WTC11 (cell line): ENCODE data around the gene EPC1.

Source experiments
- ETV6 ChIP-seq: sonication (generic); formaldehyde crosslinking; IDR thresholded peaks from 2 replicates; pipeline ENCODE4 v1.8.1; 2022; ENCODE audit warnings: mild to moderate bottlenecking, missing genetic modification reagents
- KAT7 ChIP-seq: sonication (generic); formaldehyde crosslinking; IDR thresholded peaks from 2 replicates; pipeline ENCODE4 v1.8.1; 2023; ENCODE audit warnings: missing genetic modification reagents, mild to moderate bottlenecking, borderline replicate concordance
- NR1H2 ChIP-seq: sonication (generic); formaldehyde crosslinking; IDR thresholded peaks from 2 replicates; pipeline ENCODE4 v1.9.0; 2021; ENCODE audit warnings: mild to moderate bottlenecking, moderate library complexity, missing genetic modification reagents
- STAT6 ChIP-seq: sonication (generic); formaldehyde crosslinking; conservative IDR thresholded peaks from 2 replicates; pipeline ENCODE4 v1.8.1; 2023; ENCODE audit warnings: mild to moderate bottlenecking, low read depth, missing genetic modification reagents, moderate library complexity
- TCF7 ChIP-seq: sonication (generic); formaldehyde crosslinking; IDR thresholded peaks from 2 replicates; pipeline ENCODE4 v1.8.0; 2022; ENCODE audit warnings: mild to moderate bottlenecking, low read depth, missing genetic modification reagents, moderate library complexity
- TEAD4 ChIP-seq: sonication (generic); formaldehyde crosslinking; IDR thresholded peaks from 2 replicates; pipeline ENCODE4 v1.8.0; 2022; ENCODE audit warnings: mild to moderate bottlenecking, missing genetic modification reagents
- ZBTB43 ChIP-seq: sonication (generic); formaldehyde crosslinking; IDR thresholded peaks from 2 replicates; pipeline ENCODE4 v1.8.1; 2023; ENCODE audit warnings: mild to moderate bottlenecking, missing genetic modification reagents
- ZNF317 ChIP-seq: sonication (generic); formaldehyde crosslinking; IDR thresholded peaks from 2 replicates; pipeline ENCODE4 v1.8.1; 2023; ENCODE audit warnings: low read depth, mild to moderate bottlenecking, moderate library complexity, missing genetic modification reagents, borderline replicate concordance
- TF ChIP-seq, protein P1 (sequence below): fragments of 200-600 bp; IDR thresholded peaks from 2 replicates; pipeline ENCODE4 v1.8.0; 2022; ENCODE audit warnings: antibody characterized with exemption
- TF ChIP-seq, protein P2 (sequence below): sonication (generic); formaldehyde crosslinking; IDR thresholded peaks from 2 replicates; pipeline ENCODE4 v1.8.1; 2023; ENCODE audit warnings: mild to moderate bottlenecking, missing genetic modification reagents, moderate library complexity
- TF ChIP-seq, protein P3 (sequence below): sonication (generic); formaldehyde crosslinking; IDR thresholded peaks from 2 replicates; pipeline ENCODE4 v1.8.1; 2022; ENCODE audit warnings: low read depth, missing genetic modification reagents, borderline replicate concordance

DNA sequence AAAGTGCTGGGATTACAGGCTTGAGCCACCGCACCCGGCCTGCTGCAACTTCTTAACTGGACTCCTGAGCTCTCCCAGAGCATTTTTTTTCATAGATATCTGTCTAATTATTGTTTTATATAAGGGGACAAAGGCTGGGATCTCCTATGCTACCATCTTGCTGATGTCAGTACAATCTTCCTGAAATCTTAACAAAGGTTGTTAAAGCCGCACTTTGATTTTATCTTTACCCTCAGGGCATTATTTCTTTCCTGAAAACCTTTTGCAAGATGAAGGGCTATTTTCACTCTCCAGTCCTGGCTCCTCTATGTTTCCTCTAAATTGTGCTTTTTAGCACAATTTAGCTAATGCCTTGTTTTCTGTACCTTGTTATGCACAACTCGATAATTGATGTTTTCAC is 102.9 kb downstream of the EPC1 start:
- TF ChIP-seq KAT7 (CRISPR knock-in tag) (no peak), STAT6 (no peak), ZBTB43 (CRISPR knock-in tag) (no peak), ZNF317 (CRISPR knock-in tag) (no peak), ETV6 (CRISPR knock-in tag) (no peak), TCF7 (CRISPR knock-in tag) (no peak), NR1H2 (CRISPR knock-in tag) (no peak), TEAD4 (CRISPR knock-in tag) (no peak)
- TF ChIP-seq, protein P1, sequence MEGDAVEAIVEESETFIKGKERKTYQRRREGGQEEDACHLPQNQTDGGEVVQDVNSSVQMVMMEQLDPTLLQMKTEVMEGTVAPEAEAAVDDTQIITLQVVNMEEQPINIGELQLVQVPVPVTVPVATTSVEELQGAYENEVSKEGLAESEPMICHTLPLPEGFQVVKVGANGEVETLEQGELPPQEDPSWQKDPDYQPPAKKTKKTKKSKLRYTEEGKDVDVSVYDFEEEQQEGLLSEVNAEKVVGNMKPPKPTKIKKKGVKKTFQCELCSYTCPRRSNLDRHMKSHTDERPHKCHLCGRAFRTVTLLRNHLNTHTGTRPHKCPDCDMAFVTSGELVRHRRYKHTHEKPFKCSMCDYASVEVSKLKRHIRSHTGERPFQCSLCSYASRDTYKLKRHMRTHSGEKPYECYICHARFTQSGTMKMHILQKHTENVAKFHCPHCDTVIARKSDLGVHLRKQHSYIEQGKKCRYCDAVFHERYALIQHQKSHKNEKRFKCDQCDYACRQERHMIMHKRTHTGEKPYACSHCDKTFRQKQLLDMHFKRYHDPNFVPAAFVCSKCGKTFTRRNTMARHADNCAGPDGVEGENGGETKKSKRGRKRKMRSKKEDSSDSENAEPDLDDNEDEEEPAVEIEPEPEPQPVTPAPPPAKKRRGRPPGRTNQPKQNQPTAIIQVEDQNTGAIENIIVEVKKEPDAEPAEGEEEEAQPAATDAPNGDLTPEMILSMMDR: no peak
- TF ChIP-seq, protein P2, sequence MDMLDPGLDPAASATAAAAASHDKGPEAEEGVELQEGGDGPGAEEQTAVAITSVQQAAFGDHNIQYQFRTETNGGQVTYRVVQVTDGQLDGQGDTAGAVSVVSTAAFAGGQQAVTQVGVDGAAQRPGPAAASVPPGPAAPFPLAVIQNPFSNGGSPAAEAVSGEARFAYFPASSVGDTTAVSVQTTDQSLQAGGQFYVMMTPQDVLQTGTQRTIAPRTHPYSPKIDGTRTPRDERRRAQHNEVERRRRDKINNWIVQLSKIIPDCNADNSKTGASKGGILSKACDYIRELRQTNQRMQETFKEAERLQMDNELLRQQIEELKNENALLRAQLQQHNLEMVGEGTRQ (CRISPR knock-in tag): no peak
- TF ChIP-seq, protein P3, sequence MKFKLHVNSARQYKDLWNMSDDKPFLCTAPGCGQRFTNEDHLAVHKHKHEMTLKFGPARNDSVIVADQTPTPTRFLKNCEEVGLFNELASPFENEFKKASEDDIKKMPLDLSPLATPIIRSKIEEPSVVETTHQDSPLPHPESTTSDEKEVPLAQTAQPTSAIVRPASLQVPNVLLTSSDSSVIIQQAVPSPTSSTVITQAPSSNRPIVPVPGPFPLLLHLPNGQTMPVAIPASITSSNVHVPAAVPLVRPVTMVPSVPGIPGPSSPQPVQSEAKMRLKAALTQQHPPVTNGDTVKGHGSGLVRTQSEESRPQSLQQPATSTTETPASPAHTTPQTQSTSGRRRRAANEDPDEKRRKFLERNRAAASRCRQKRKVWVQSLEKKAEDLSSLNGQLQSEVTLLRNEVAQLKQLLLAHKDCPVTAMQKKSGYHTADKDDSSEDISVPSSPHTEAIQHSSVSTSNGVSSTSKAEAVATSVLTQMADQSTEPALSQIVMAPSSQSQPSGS (CRISPR knock-in tag): no peak
